VCaP (cell line): ENCODE measurements around the gene TRMU.

Source experiments
- H3K27ac ChIP-seq: fragments of 450-650 bp; 2 replicates; pipeline ENCODE4 v1.5.1; 2017
- TF ChIP-seq, protein P1 (sequence below): fragments of 450-650 bp; conservative IDR thresholded peaks from 2 replicates; pipeline ENCODE4 v1.5.1; 2017; ENCODE audit warnings: mild to moderate bottlenecking, moderate library complexity

Gene TRMU, protein sequence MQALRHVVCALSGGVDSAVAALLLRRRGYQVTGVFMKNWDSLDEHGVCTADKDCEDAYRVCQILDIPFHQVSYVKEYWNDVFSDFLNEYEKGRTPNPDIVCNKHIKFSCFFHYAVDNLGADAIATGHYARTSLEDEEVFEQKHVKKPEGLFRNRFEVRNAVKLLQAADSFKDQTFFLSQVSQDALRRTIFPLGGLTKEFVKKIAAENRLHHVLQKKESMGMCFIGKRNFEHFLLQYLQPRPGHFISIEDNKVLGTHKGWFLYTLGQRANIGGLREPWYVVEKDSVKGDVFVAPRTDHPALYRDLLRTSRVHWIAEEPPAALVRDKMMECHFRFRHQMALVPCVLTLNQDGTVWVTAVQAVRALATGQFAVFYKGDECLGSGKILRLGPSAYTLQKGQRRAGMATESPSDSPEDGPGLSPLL

DNA sequence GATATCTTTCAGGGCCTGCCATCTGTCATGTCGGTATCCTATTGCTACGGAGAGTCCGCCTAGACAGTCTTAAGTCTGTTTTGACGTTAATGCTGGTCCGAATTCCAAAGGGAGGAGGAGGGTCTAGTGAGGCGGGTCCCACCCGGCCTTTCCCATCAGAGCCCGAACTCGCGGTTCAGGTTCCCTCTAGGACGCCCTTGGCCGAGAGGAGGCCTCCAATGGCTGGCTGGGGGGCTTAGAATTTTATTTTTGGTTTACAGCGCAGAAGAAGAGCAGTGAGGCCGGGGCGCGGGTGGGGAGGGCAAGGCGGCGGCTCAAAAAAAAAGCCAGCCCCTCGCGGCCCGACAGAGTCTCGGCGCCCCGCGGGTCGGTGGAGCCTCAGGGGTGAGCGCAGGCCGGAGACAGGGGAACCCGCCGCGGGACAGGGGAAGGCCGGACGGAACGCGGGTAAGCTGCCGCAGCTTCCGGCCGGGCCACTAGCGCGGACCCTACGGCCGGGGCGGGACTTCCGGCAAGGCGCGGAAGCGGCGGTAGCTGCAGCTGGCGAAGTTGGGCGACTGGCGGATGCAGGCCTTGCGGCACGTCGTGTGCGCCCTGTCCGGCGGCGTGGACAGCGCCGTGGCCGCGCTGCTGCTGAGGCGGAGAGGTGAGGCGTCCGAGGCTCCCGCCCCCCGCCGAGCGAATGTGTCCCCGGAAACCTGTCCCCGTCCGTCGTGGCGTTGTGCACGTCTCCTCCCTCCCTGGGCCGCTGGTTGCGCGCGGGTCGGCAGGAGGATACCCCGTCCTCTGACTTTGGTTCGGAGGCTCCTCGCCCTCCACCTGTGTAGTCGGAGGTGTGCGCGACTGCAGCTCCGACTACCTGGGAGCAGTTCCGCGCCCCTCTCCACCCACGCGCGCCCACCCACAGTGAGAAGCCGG, at the start of gene TRMU:
Gene TRMU, plus strand, starts transcription at position 514 of the 918 bp plus-strand sequence. Its CDS starts 51 bp downstream, at position 565.
- TF ChIP-seq, protein P1, sequence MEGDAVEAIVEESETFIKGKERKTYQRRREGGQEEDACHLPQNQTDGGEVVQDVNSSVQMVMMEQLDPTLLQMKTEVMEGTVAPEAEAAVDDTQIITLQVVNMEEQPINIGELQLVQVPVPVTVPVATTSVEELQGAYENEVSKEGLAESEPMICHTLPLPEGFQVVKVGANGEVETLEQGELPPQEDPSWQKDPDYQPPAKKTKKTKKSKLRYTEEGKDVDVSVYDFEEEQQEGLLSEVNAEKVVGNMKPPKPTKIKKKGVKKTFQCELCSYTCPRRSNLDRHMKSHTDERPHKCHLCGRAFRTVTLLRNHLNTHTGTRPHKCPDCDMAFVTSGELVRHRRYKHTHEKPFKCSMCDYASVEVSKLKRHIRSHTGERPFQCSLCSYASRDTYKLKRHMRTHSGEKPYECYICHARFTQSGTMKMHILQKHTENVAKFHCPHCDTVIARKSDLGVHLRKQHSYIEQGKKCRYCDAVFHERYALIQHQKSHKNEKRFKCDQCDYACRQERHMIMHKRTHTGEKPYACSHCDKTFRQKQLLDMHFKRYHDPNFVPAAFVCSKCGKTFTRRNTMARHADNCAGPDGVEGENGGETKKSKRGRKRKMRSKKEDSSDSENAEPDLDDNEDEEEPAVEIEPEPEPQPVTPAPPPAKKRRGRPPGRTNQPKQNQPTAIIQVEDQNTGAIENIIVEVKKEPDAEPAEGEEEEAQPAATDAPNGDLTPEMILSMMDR = no peak
- peak within 1 kb of the TSS; percentile 82 for H3K27ac ChIP-seq

DNA sequence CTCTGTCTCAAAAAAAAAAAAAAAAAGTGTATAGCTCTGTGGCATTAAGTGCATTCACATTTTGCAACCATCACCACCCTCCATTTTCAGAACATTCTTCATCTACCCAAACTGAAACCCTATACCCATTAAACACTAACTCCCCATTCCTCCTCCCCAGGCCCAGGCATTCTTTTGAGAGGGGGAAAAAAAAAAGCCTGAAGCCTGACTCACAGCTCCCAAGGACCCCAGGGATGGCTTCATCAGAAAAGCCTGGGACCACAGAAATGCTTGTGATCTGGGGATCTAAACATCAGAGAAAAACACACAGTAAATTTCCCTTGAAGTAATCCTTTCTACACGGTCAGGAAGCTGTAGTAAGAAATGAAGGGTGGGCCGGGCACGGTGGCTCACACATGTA, 49.5 kb upstream of the TRMU start:
- TF ChIP-seq, protein P1 = no peak
- H3K27ac ChIP-seq = no peak overlapping the region

DNA sequence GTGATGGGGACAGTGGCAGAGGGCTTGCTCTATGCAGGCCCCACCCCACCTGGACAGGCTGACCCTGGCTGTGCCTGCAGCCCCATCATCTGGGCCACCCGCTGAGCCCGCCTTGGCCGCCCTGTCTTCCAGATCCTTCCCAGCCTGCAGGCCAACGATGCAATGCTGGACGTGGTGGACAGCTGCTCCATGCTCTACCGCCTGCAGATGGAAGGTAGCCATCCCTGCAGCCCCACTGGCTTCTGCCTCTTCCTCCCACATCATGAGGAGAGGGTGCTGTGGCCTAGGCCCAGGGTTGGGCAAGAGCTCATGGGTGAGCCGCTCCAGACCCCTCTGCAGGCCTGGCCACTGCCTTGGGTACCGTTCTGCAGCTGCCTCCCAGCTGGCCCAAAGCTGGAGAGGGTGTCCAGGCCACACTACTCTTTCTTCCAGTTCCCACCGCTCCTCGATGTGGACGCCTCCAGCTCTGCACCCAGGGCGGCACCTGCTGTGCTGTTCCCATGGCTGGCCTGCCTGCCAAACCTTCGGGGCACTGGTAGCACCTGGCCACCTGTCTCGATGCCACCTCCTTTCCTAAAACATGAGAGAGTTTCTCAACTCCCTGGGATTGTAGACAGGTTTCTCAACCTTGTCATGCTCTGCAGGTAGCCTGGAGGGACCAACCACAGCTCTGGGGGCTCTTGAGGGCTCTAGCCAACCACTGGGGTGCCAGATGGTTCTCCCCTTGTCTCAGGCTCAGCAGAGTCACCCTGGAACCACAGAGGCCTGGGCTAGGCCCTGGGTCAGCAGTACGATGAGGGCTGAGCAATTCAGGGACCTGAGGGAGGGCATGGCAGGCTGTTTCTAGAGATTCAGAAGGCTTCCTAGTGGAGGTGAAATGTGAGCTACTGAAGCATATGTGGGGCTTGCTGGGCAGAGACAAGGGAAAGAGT, 48.3 kb upstream of the TRMU start:
- TF ChIP-seq, protein P1 = no peak
- H3K27ac ChIP-seq = no peak overlapping the region

DNA sequence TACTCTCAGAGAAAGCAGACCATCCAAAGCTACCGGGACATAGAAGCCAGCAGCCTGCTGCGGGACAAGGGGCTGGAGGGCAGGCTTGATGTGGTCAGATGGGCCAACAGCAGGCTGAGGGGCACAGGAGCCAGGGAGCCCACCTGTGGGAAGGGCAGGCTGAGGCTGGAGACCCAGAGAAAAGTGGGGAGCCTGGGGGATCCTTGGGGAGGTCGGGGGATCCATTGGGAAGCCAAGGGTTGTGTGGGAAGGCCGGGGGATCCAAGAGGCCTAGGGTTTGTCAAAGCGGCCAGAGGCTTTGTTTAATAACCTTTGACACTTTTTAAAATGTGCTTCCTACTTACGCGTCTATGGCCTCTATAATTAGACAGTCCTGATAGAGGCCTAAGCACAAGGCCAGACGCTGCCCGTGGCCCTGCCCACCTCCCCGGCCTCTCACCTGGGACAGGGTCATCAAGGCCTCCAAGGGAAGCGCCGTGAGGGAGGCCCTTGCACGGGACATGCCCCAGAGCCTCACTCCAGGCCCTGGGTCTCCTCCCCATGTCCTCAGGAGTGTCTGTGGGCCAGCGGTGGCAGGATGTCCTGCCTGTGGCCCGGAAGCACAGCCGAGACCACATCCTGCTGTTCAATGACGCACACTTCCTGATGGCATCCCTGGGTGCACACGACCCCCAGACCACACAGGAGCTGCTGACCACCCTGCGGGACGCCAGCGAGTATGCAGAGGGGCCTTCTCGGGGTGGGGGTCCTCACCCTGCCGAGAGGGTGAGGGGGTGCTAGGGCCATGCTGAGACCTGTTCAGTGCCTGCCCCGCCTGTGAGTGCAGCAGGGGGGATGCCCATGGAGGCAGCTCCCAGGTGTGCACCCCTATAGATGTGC, 47.4 kb upstream of the TRMU start:
- no peak overlapping the region for H3K27ac ChIP-seq
- TF ChIP-seq, protein P1 = no peak

DNA sequence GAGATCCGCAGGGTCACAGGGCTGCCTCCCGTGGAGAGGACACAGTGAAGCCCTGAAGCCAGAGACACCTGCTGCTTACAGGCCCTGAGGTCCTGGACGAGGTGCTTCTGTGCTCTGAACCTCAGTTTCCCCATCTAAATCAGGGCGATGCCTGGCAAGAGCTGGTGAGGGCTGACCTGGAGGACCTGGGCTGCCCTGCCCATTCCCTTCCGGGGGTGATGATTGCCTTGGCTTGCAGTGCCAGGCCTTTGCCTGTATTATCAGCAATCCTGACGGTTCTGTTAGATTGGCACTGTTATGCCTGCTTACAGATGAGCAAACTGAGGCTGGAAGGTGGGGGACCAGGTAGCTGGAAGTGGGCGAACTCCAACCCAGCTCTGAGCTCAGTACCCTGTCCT, 46.7 kb upstream of the TRMU start:
- TF ChIP-seq, protein P1 = no peak
- H3K27ac ChIP-seq = no peak overlapping the region

DNA sequence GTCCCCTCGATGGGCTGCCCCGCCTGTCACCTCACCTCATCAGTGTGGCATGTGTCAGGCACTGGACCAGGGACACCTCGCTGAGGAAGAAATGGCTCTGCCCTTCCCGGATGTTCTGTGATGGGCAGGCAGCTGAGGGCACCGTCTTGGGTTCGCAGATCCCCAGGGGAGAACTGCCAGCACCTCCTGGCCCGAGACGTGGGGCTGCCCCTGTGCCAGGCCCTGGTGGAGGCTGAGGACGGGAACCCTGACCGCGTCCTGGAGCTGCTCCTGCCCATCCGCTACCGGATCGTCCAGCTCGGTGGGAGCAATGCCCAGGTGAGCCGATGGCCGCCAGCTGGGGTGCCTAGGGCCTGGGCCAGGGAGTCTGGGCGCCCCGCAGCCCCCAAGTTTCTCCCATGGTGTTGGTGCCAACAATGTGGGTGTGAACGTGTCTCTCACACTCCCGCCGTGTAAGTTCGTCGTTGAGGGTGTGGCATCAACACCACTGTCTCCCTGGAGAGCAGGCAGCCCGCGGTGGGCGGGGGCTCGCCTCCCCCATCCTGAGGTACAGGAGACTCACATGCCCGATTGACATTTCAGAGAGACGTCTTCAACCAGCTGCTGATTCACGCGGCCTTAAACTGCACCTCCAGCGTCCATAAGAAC, 46.1 kb upstream of the TRMU start:
- no peak overlapping the region for H3K27ac ChIP-seq
- TF ChIP-seq, protein P1 = no peak
